LNCAP (cell line): ENCODE data around the gene NEMF.

ENCODE experiments used
- CTCF ChIP-seq: fragments of 450-650 bp; IDR thresholded peaks from 2 replicates; pipeline ENCODE4 v1.5.1; 2017; ENCODE audit warnings: mild to moderate bottlenecking

The NEMF gene

GRCh38 chr14:49755378-49755777 is 97.2 kb downstream of the NEMF start:
- TF ChIP-seq CTCF: no peak

GRCh38 chr14:49754570-49755097 is 98.0 kb downstream of the NEMF start:
- no peak for TF ChIP-seq CTCF

- no peak for TF ChIP-seq CTCF
Observed at GRCh38 chr14:49745191-49745590, 107.4 kb downstream of the NEMF start.

- TF ChIP-seq CTCF: no peak
Observed at GRCh38 chr14:49733836-49734235, 118.8 kb downstream of the NEMF start.

- TF ChIP-seq CTCF: no peak
Observed at GRCh38 chr14:49732896-49733295, 119.7 kb downstream of the NEMF start.
